ENCODE measurements around the gene CASK.

Gene CASK
- 50.4 to 208 (median 63.7) reads per million in 9 experiments for total RNA-seq

DNA sequence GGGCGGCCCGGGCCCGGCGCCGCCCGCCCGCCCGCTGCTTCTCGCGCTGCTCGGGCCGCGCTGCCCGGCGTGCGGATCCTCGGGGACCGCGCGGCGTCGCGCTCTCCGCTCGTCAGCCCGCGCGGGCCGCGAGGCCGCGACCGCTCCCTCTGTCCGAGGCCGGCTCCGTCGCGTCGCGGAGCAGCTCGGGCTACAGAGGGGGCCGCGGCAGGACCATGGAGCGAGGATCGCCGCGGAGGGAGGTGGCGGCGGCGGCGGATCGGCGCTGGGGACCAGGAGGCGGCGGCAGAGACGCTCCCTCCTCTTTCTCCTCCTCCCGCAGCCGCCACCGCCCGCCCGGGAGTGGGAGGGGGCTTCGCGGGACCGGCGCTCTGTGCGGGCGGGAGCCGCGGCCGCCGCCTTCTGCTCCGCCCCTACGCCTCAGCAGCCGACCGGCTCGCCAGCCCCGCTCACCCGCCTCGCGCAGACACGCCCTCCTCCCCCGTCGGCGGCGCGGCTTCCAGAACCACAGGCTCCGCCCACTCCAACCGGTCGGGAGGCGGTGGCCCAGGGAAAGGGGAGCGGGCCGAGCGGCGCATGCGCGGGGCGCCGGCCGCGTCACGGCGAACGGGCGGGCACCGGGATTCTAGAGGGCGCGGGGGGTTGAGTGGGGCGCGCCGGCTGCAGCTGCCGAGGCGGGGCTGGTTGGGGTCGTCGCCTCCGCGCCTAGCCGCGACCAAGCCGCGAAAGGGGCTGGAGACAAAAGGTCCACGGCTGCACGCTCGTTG lies at the start of gene CASK:
CASK (minus strand) TSS at position 344 of the 767 bp plus-strand sequence. CDS start 566 bp downstream, outside the sequence.
- peak; percentile 79 to 83 (median 82) for DNase-seq

GRCh38 chrX:41971346-41971745 lies 48.0 kb upstream of the CASK start:
- H3K4me1 Mint-ChIP-seq (ENCODE audit: low read depth in 2 of 2), result no peaks in the 10 kb centered on the region
- H3K27ac Mint-ChIP-seq, result no peak overlapping the region
- H3K9me3 Mint-ChIP-seq, result no peaks in the 10 kb centered on the region
- H3K27me3 Mint-ChIP-seq, result no peaks in the 10 kb centered on the region
- H3K36me3 Mint-ChIP-seq (ENCODE audit: insufficient read depth), result peaks cover 3% of the 10 kb centered on the region
- H3K4me3 Mint-ChIP-seq, result no peak overlapping the region
- no peak for DNase-seq
- ATAC-seq (replicated peaks), result no peak

More for the DNA sequence above, at the start of gene CASK:
- H3K27ac Mint-ChIP-seq, result peak within 1 kb of the TSS; percentile 91 to 95
- peak; percentile 81 for ATAC-seq (replicated peaks)
- no peaks in the 10 kb centered on the region for H3K9me3 Mint-ChIP-seq
- peaks cover 7% of the 10 kb centered on the region for H3K36me3 Mint-ChIP-seq (ENCODE audit: insufficient read depth)
- H3K27me3 Mint-ChIP-seq, result no peaks in the 10 kb centered on the region
- peaks cover 6 to 13% of the 10 kb centered on the region in 2 donors for H3K4me1 Mint-ChIP-seq (ENCODE audit: low read depth in 2 of 2)
- peak within 1 kb of the TSS; percentile 95 for H3K4me3 Mint-ChIP-seq

GRCh38 chrX:41970419-41970818 lies 47.1 kb upstream of the CASK start:
- Mint-ChIP-seq H3K9me3 (no peaks in the 10 kb centered on the region), H3K4me3 (no peak overlapping the region), H3K27ac (no peak overlapping the region), H3K36me3 (ENCODE audit: insufficient read depth) (peaks cover 3% of the 10 kb centered on the region), H3K4me1 (ENCODE audit: low read depth in 2 of 2) (no peaks in the 10 kb centered on the region), H3K27me3 (no peaks in the 10 kb centered on the region)
- DNase-seq (no peak), ATAC-seq (replicated peaks) (no peak)

DNA sequence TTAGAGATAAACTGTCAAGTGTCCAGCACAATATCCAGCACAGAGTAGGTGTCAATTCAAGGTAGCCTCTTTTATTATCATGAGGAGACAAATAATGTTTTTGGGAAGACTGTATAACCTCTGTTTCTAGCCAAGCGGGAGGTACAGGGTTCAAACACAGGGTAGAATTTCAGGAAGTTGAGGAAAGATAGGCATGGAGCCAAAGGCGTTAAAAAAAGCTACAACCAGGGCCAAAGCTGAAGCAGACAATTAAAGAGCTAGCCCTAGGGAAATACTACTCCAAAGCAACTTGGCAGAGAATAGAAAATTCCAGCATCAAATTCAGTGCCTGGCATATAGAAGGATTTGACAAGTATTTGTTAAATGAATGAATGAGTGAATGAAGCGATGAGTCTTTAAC lies 40.0 kb upstream of the CASK start:
- Mint-ChIP-seq H3K4me1 (ENCODE audit: low read depth in 2 of 2) (peaks cover 0 to 6% of the 10 kb centered on the region in 2 donors), H3K27me3 (no peaks in the 10 kb centered on the region), H3K36me3 (ENCODE audit: insufficient read depth) (no peaks in the 10 kb centered on the region), H3K9me3 (no peaks in the 10 kb centered on the region), H3K27ac (no peak overlapping the region), H3K4me3 (no peak overlapping the region)
- ATAC-seq (replicated peaks) (no peak), DNase-seq (no peak)

DNA sequence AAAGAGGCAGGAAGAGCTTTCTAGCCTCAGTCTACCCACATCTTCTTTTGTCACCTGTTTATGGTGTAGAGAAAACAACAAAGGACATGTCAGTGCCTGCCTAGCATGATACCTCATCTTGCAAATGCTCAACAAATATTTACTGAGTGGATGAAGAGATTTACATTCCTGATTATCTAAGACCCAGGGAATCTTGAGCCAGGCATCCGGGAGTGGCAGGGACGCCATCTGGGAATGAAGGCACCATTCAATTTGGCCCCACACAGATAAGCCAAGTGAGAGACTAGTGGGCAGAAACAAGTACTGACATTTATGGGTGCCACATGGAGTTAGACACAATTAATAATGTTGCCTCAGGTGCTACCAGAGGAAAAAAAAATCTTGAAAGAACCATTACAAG lies 36.8 kb upstream of the CASK start:
- H3K36me3 Mint-ChIP-seq (ENCODE audit: insufficient read depth), result no peaks in the 10 kb centered on the region
- H3K27ac Mint-ChIP-seq, result no peak overlapping the region
- no peak for DNase-seq
- ATAC-seq (replicated peaks), result no peak
- H3K27me3 Mint-ChIP-seq, result no peaks in the 10 kb centered on the region
- H3K4me3 Mint-ChIP-seq, result no peak overlapping the region
- peaks cover 0 to 6% of the 10 kb centered on the region in 2 donors for H3K4me1 Mint-ChIP-seq (ENCODE audit: low read depth in 2 of 2)
- no peaks in the 10 kb centered on the region for H3K9me3 Mint-ChIP-seq

DNA sequence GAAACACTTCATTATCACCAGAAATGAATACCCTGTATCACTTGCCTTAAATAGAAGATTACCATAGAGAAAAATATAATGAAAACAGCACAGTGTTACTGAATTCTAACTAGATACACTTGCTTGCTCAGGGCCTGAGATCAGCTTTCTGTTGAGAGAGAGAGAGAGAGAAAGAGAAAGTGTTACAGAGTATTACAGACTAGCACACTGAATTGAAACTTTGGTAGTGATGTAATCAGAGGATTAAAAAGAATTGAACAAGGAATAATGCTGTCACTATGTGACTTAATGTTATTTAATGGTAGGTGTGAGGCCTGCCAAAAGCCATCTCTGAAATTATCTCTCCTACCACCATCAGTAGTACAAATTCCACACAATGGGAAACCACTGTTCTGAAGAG lies 35.5 kb upstream of the CASK start:
- no peaks in the 10 kb centered on the region for H3K27me3 Mint-ChIP-seq
- no peak for ATAC-seq (replicated peaks)

DNA sequence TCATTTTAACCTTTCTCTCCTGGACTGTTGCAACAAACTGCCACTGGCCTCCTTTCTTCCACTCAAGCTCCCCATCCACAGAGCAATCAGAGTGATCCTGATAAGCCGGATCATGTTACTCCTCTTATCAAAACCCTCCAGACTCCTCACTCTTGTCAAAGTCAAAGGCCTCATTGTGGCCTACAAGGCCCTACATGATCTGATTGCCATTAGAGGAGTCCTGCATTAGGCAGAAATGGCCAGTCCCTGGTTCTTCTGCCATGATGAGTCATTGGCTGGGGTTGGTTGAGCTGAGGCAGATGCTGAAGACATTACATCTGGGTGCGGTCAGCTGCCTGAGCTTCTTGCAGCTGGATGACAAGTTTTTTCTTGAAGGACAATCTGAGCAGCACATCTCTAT lies 32.7 kb upstream of the CASK start:
- ATAC-seq (replicated peaks) (no peak), DNase-seq (no peak)
- Mint-ChIP-seq H3K27me3 (no peaks in the 10 kb centered on the region), H3K9me3 (no peaks in the 10 kb centered on the region), H3K4me1 (ENCODE audit: low read depth in 2 of 2) (peaks cover 0 to 6% of the 10 kb centered on the region in 2 donors), H3K27ac (no peak overlapping the region), H3K4me3 (no peak overlapping the region), H3K36me3 (ENCODE audit: insufficient read depth) (no peaks in the 10 kb centered on the region)

More for the DNA sequence above, 35.5 kb upstream of the CASK start:
- H3K9me3 Mint-ChIP-seq, result no peaks in the 10 kb centered on the region
- no peaks in the 10 kb centered on the region for H3K36me3 Mint-ChIP-seq (ENCODE audit: insufficient read depth)
- peaks cover 0 to 6% of the 10 kb centered on the region in 2 donors for H3K4me1 Mint-ChIP-seq (ENCODE audit: low read depth in 2 of 2)
- no peak overlapping the region for H3K4me3 Mint-ChIP-seq
- no peak for DNase-seq
- H3K27ac Mint-ChIP-seq, result no peak overlapping the region

GRCh38 chrX:41952102-41952501 lies 28.7 kb upstream of the CASK start:
- Mint-ChIP-seq H3K27ac (no peak overlapping the region), H3K36me3 (ENCODE audit: insufficient read depth) (no peaks in the 10 kb centered on the region), H3K4me3 (no peak overlapping the region), H3K9me3 (no peaks in the 10 kb centered on the region), H3K27me3 (no peaks in the 10 kb centered on the region), H3K4me1 (ENCODE audit: low read depth in 2 of 2) (no peaks in the 10 kb centered on the region)
- DNase-seq, result no peak
- ATAC-seq (replicated peaks), result no peak

GRCh38 chrX:41946989-41947612 lies 23.7 kb upstream of the CASK start:
- H3K27me3 Mint-ChIP-seq, result no peaks in the 10 kb centered on the region
- no peaks in the 10 kb centered on the region for H3K4me1 Mint-ChIP-seq (ENCODE audit: low read depth in 2 of 2)
- H3K4me3 Mint-ChIP-seq, result no peak overlapping the region
- DNase-seq (no peak), ATAC-seq (replicated peaks) (no peak)
- no peaks in the 10 kb centered on the region for H3K9me3 Mint-ChIP-seq
- no peak overlapping the region for H3K27ac Mint-ChIP-seq
- no peaks in the 10 kb centered on the region for H3K36me3 Mint-ChIP-seq (ENCODE audit: insufficient read depth)

GRCh38 chrX:41946235-41946634 lies 22.9 kb upstream of the CASK start:
- Mint-ChIP-seq H3K27ac (no peak overlapping the region), H3K4me1 (ENCODE audit: low read depth in 2 of 2) (no peaks in the 10 kb centered on the region), H3K27me3 (no peaks in the 10 kb centered on the region), H3K4me3 (no peak overlapping the region), H3K36me3 (ENCODE audit: insufficient read depth) (no peaks in the 10 kb centered on the region), H3K9me3 (no peaks in the 10 kb centered on the region)
- ATAC-seq (replicated peaks) (no peak), DNase-seq (no peak)

- Mint-ChIP-seq H3K4me3 (no peak overlapping the region), H3K27ac (peak overlapping the region in 1 of 2 donors; percentile 57), H3K27me3 (no peaks in the 10 kb centered on the region), H3K36me3 (ENCODE audit: insufficient read depth) (peaks cover 4% of the 10 kb centered on the region), H3K4me1 (ENCODE audit: low read depth in 2 of 2) (peaks cover 25 to 26% of the 10 kb centered on the region in 2 donors), H3K9me3 (no peaks in the 10 kb centered on the region)
- DNase-seq, result no peak
- ATAC-seq (replicated peaks), result no peak
Observed at GRCh38 chrX:41935832-41936231, 12.5 kb upstream of the CASK start.

DNA sequence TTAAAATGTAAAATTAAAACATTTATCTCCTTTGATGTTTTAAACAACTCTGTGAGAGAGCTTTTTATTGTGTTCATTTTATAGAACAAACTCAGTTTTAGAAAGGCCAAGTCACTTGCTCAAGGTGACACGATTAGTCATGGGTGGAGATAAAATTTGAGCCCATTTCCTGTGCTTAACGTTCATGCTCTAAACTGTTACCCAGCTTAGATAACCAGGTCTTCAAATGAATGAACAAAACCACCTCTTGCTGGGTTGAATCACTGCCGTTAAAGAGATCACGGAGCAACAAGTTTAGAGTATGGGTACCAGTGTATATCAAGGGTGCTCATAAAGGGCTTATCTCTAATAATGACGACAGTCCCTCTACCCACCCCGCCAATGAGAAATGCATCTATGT lies 10.2 kb upstream of the CASK start:
- peaks cover 4% of the 10 kb centered on the region for H3K36me3 Mint-ChIP-seq (ENCODE audit: insufficient read depth)
- H3K27ac Mint-ChIP-seq, result peak overlapping the region in 1 of 2 donors; percentile 65
- H3K27me3 Mint-ChIP-seq, result no peaks in the 10 kb centered on the region
- no peak for DNase-seq
- peaks cover 22 to 26% of the 10 kb centered on the region in 2 donors for H3K4me1 Mint-ChIP-seq (ENCODE audit: low read depth in 2 of 2)
- no peaks in the 10 kb centered on the region for H3K9me3 Mint-ChIP-seq
- ATAC-seq (replicated peaks), result peak; percentile 83
- peak overlapping the region in 1 of 2 donors; percentile 59 for H3K4me3 Mint-ChIP-seq

- no peak for DNase-seq
- Mint-ChIP-seq H3K36me3 (ENCODE audit: insufficient read depth) (peaks cover 4% of the 10 kb centered on the region), H3K4me1 (ENCODE audit: low read depth in 2 of 2) (peaks cover 16 to 21% of the 10 kb centered on the region in 2 donors), H3K4me3 (peak overlapping the region; percentile 59 to 60), H3K27me3 (no peaks in the 10 kb centered on the region), H3K27ac (peak overlapping the region; percentile 64 to 86), H3K9me3 (no peaks in the 10 kb centered on the region)
- peak; percentile 54 for ATAC-seq (replicated peaks)
Observed at GRCh38 chrX:41932885-41933284, 9.5 kb upstream of the CASK start.

GRCh38 chrX:41931591-41931990 lies 8.2 kb upstream of the CASK start:
- H3K4me3 Mint-ChIP-seq, result no peak overlapping the region
- no peak overlapping the region for H3K27ac Mint-ChIP-seq
- H3K4me1 Mint-ChIP-seq (ENCODE audit: low read depth in 2 of 2), result peaks cover 9 to 11% of the 10 kb centered on the region in 2 donors
- H3K9me3 Mint-ChIP-seq, result no peaks in the 10 kb centered on the region
- ATAC-seq (replicated peaks) (no peak), DNase-seq (no peak)
- no peaks in the 10 kb centered on the region for H3K27me3 Mint-ChIP-seq
- H3K36me3 Mint-ChIP-seq (ENCODE audit: insufficient read depth), result peaks cover 4% of the 10 kb centered on the region

Data from effector memory CD8-positive, alpha-beta T cell (primary cell).